Measurements from ENCODE around the gene ZBTB40. TPM values are rescaled to one million over a fixed set of nuclear protein-coding genes. Genes with fewer than 3 reads are reported as not detected.
A peak's percentile ranks its signal among the peaks of the same experiment; 100 is the strongest.

ZBTB40 gene
- total RNA-seq, 2 donors from 2014 or later, result 26.8 to 34.5 TPM

- no peak overlapping the region for H3K4me3 Mint-ChIP-seq
- H3K27ac Mint-ChIP-seq, result no peak overlapping the region
- no peak for ATAC-seq
- H3K9me3 ChIP-seq (ENCODE audit: control insufficient read depth, low read length, poor library complexity, severe bottlenecking), result no peaks in the 10 kb centered on the region
- H3K36me3 Mint-ChIP-seq (ENCODE audit: low read depth), result peaks cover 4% of the 10 kb centered on the region
- no peak for DNase-seq
- no peaks in the 10 kb centered on the region for H3K27me3 Mint-ChIP-seq
- H3K4me1 Mint-ChIP-seq, result peaks cover 2% of the 10 kb centered on the region
Observed at GRCh38 chr1:22526677-22527076, 75.0 kb downstream of the ZBTB40 start.

GRCh38 chr1:22527122-22527521, 75.5 kb downstream of the ZBTB40 start:
- Mint-ChIP-seq H3K4me1 (peaks cover 2% of the 10 kb centered on the region), H3K36me3 (ENCODE audit: low read depth) (peaks cover 8% of the 10 kb centered on the region), H3K27me3 (no peaks in the 10 kb centered on the region), H3K4me3 (no peak overlapping the region), H3K27ac (no peak overlapping the region)
- ATAC-seq, result no peak
- no peak for DNase-seq
- H3K9me3 ChIP-seq (ENCODE audit: control insufficient read depth, low read length, poor library complexity, severe bottlenecking), result no peaks in the 10 kb centered on the region

GRCh38 chr1:22527555-22528296, 76.1 kb downstream of the ZBTB40 start:
- Mint-ChIP-seq H3K4me1 (peaks cover 2% of the 10 kb centered on the region), H3K4me3 (no peak overlapping the region), H3K27ac (no peak overlapping the region), H3K36me3 (ENCODE audit: low read depth) (peaks cover 8% of the 10 kb centered on the region), H3K27me3 (no peaks in the 10 kb centered on the region)
- H3K9me3 ChIP-seq (ENCODE audit: control insufficient read depth, low read length, poor library complexity, severe bottlenecking), result no peaks in the 10 kb centered on the region
- ATAC-seq (no peak), DNase-seq (no peak)

GRCh38 chr1:22528451-22528850, 76.8 kb downstream of the ZBTB40 start:
- Mint-ChIP-seq H3K27ac (no peak overlapping the region), H3K4me3 (no peak overlapping the region), H3K36me3 (ENCODE audit: low read depth) (peaks cover 8% of the 10 kb centered on the region), H3K27me3 (no peaks in the 10 kb centered on the region), H3K4me1 (peaks cover 2% of the 10 kb centered on the region)
- ATAC-seq, result no peak
- no peak for DNase-seq
- no peaks in the 10 kb centered on the region for H3K9me3 ChIP-seq (ENCODE audit: control insufficient read depth, low read length, poor library complexity, severe bottlenecking)

GRCh38 chr1:22529901-22530621, 78.4 kb downstream of the ZBTB40 start:
- H3K9me3 ChIP-seq (ENCODE audit: control insufficient read depth, low read length, poor library complexity, severe bottlenecking), result no peaks in the 10 kb centered on the region
- Mint-ChIP-seq H3K4me1 (peaks cover 2% of the 10 kb centered on the region), H3K36me3 (ENCODE audit: low read depth) (peaks cover 5% of the 10 kb centered on the region), H3K27me3 (no peaks in the 10 kb centered on the region), H3K4me3 (no peak overlapping the region), H3K27ac (peak overlapping the region; percentile 69)
- ATAC-seq (no peak), DNase-seq (no peak)

- no peaks in the 10 kb centered on the region for H3K9me3 ChIP-seq (ENCODE audit: control insufficient read depth, low read length, poor library complexity, severe bottlenecking)
- DNase-seq (no peak), ATAC-seq (no peak)
- H3K27me3 Mint-ChIP-seq, result no peaks in the 10 kb centered on the region
- H3K4me1 Mint-ChIP-seq, result peaks cover 2% of the 10 kb centered on the region
- no peak overlapping the region for H3K27ac Mint-ChIP-seq
- peaks cover 5% of the 10 kb centered on the region for H3K36me3 Mint-ChIP-seq (ENCODE audit: low read depth)
- no peak overlapping the region for H3K4me3 Mint-ChIP-seq
Observed at GRCh38 chr1:22530715-22531114, 79.1 kb downstream of the ZBTB40 start.

- Mint-ChIP-seq H3K27me3 (no peaks in the 10 kb centered on the region), H3K27ac (no peak overlapping the region), H3K4me1 (peaks cover 2% of the 10 kb centered on the region), H3K4me3 (no peak overlapping the region), H3K36me3 (ENCODE audit: low read depth) (peaks cover 7% of the 10 kb centered on the region)
- H3K9me3 ChIP-seq (ENCODE audit: control insufficient read depth, low read length, poor library complexity, severe bottlenecking), result no peaks in the 10 kb centered on the region
- no peak for ATAC-seq
- no peak for DNase-seq
Observed at GRCh38 chr1:22531251-22531650, 79.6 kb downstream of the ZBTB40 start.

GRCh38 chr1:22533244-22533895, 81.7 kb downstream of the ZBTB40 start:
- ATAC-seq, result no peak
- no peaks in the 10 kb centered on the region for H3K27me3 Mint-ChIP-seq
- no peak overlapping the region for H3K27ac Mint-ChIP-seq
- no peak overlapping the region for H3K4me3 Mint-ChIP-seq
- peaks cover 7% of the 10 kb centered on the region for H3K36me3 Mint-ChIP-seq (ENCODE audit: low read depth)
- H3K9me3 ChIP-seq (ENCODE audit: control insufficient read depth, low read length, poor library complexity, severe bottlenecking), result no peaks in the 10 kb centered on the region
- peaks cover 9% of the 10 kb centered on the region for H3K4me1 Mint-ChIP-seq
- no peak for DNase-seq

- Mint-ChIP-seq H3K4me3 (no peak overlapping the region), H3K27me3 (no peaks in the 10 kb centered on the region), H3K4me1 (peaks cover 18% of the 10 kb centered on the region), H3K27ac (no peak overlapping the region), H3K36me3 (ENCODE audit: low read depth) (peaks cover 7% of the 10 kb centered on the region)
- ATAC-seq (no peak), DNase-seq (no peak)
- H3K9me3 ChIP-seq (ENCODE audit: control insufficient read depth, low read length, poor library complexity, severe bottlenecking), result no peaks in the 10 kb centered on the region
Observed at GRCh38 chr1:22534951-22535350, 83.3 kb downstream of the ZBTB40 start.

GRCh38 chr1:22535399-22535798, 83.7 kb downstream of the ZBTB40 start:
- no peak overlapping the region for H3K27ac Mint-ChIP-seq
- peaks cover 18% of the 10 kb centered on the region for H3K4me1 Mint-ChIP-seq
- no peaks in the 10 kb centered on the region for H3K9me3 ChIP-seq (ENCODE audit: control insufficient read depth, low read length, poor library complexity, severe bottlenecking)
- no peaks in the 10 kb centered on the region for H3K27me3 Mint-ChIP-seq
- H3K4me3 Mint-ChIP-seq, result no peak overlapping the region
- H3K36me3 Mint-ChIP-seq (ENCODE audit: low read depth), result peaks cover 7% of the 10 kb centered on the region
- no peak for ATAC-seq
- no peak for DNase-seq

- Mint-ChIP-seq H3K36me3 (ENCODE audit: low read depth) (peaks cover 7% of the 10 kb centered on the region), H3K4me1 (peaks cover 16% of the 10 kb centered on the region), H3K4me3 (no peak overlapping the region), H3K27ac (no peak overlapping the region), H3K27me3 (no peaks in the 10 kb centered on the region)
- ATAC-seq, result no peak
- DNase-seq, result no peak
- no peaks in the 10 kb centered on the region for H3K9me3 ChIP-seq (ENCODE audit: control insufficient read depth, low read length, poor library complexity, severe bottlenecking)
Observed at GRCh38 chr1:22536506-22536905, 84.9 kb downstream of the ZBTB40 start.

GRCh38 chr1:22537441-22538139, 85.9 kb downstream of the ZBTB40 start:
- no peaks in the 10 kb centered on the region for H3K9me3 ChIP-seq (ENCODE audit: control insufficient read depth, low read length, poor library complexity, severe bottlenecking)
- peaks cover 16% of the 10 kb centered on the region for H3K4me1 Mint-ChIP-seq
- no peaks in the 10 kb centered on the region for H3K27me3 Mint-ChIP-seq
- ATAC-seq (no peak), DNase-seq (no peak)
- H3K4me3 Mint-ChIP-seq, result no peak overlapping the region
- H3K27ac Mint-ChIP-seq, result peak overlapping the region; percentile 41
- peaks cover 3% of the 10 kb centered on the region for H3K36me3 Mint-ChIP-seq (ENCODE audit: low read depth)

- Mint-ChIP-seq H3K4me3 (no peak overlapping the region), H3K4me1 (peaks cover 16% of the 10 kb centered on the region), H3K27me3 (peaks cover 5% of the 10 kb centered on the region), H3K27ac (peak overlapping the region; percentile 41), H3K36me3 (ENCODE audit: low read depth) (peaks cover 3% of the 10 kb centered on the region)
- ATAC-seq (no peak), DNase-seq (no peak)
- H3K9me3 ChIP-seq (ENCODE audit: control insufficient read depth, low read length, poor library complexity, severe bottlenecking), result no peaks in the 10 kb centered on the region
Observed at GRCh38 chr1:22539510-22540118, 88.0 kb downstream of the ZBTB40 start.
